Adrenal gland (tissue), 12 donors: ENCODE measurements around the gene DISP1. TPM values are rescaled to one million over a fixed set of nuclear protein-coding genes. Genes with fewer than 3 reads are reported as not detected.
A peak's percentile ranks its signal among the peaks of the same experiment; 100 is the strongest.

ENCODE experiments used
- DNase-seq, 7 donors: peaks; one replicate each; pipeline ENCODE4 v3.0.0-alpha.2; 2019 to 2020
- H3K27ac ChIP-seq, 5 donors: fragments of 200-600 bp; sonication (generic) in 4 of 5; 1 replicate in 3 of 5; 2 replicates in 2 of 5; pipeline versions ENCODE4 v1.5.1 to v1.8.0; 2016 to 2020; ENCODE audit warnings: mild to moderate bottlenecking in 1 of 5
- H3K27me3 ChIP-seq: fragments of 200-600 bp; 2 replicates; pipeline ENCODE4 v1.8.0; 2021
- H3K36me3 ChIP-seq, 2 donors: fragments of 200-600 bp; replicated peaks in 1 of 2; 1 replicate in 1 of 2; 2 replicates in 1 of 2; pipeline versions ENCODE4 v1.5.1 to v1.8.0; 2018 to 2022
- H3K4me1 ChIP-seq, 2 donors: fragments of 200-600 bp; replicated peaks in 1 of 2; 1 replicate in 1 of 2; 2 replicates in 1 of 2; pipeline versions ENCODE4 v1.5.1 to v1.8.0; 2018 to 2021
- H3K4me3 ChIP-seq, 4 donors: fragments of 200-600 bp; sonication (generic) in 3 of 4; one replicate each; pipeline ENCODE4 v1.5.1; 2016 to 2018
- H3K9me3 ChIP-seq, 3 donors: fragments of 200-600 bp; sonication (generic) in 1 of 3; replicated peaks in 1 of 3; 1 replicate in 2 of 3; 2 replicates in 1 of 3; pipeline versions ENCODE4 v1.5.1 to v1.8.0; 2016 to 2021
- POLR2A ChIP-seq, 2 donors: fragments of 450-650 bp; IDR thresholded peaks; one replicate each; pipeline ENCODE4 v1.6.1; 2017; ENCODE audit warnings: antibody characterized with exemption in 2 of 2, mild to moderate bottlenecking in 2 of 2, moderate library complexity in 1 of 2
- WGBS, 4 donors: extraction: QIAGEN DNeasy Blood & Tissue Kit in 2 of 4; methylation state at CpG; one replicate each; pipeline versions ENCODE4 v1.1.5 to v1.1.7; 2013 to 2017; 5-methylcytosine and 5-hydroxymethylcytosine counted together
- intact Hi-C, 2 donors: fragments of 100-400 bp; cut with DNase I; formaldehyde crosslinking; loops; one replicate each; pipeline versions ENCODE4 v1.14.1 to v1.15.0; 2022 to 2023
- polyA plus RNA-seq, 3 donors: library from polyadenylated mRNA; stranded (reverse); fragments of 200-250 nt in 2 of 3; fragments of 350-450 nt in 1 of 3; fragmentation: Illumina TruSeq in 1 of 3; extraction: RNeasy Lipid Tissue Mini Kit (QIAGEN cat#74804) in 1 of 3; gene quantifications; one replicate each; pipeline ENCODE4 v1.2.3, GENCODE V29; 2013 to 2014
- total RNA-seq, 9 donors: library from RNA; depleted of rRNA in 4 of 9; stranded (reverse); fragments of >200 nt in 4 of 9; fragments of 120-200 nt in 1 of 9; fragmentation: NEBNext Ultra II Directional in 1 of 9; extraction: Animal tissue kit (Norgen Biotek cat#: 25700) in 1 of 9; gene quantifications; one replicate each; pipeline versions ENCODE4 v1.1.0 to v1.2.4, GENCODE V29; 2013 to 2023
- TF ChIP-seq, protein P1 (sequence below), 6 experiments: fragments of 450-650 bp in 4 of 6; fragments of 200-600 bp in 2 of 6; sonication (generic) in 1 of 6; IDR thresholded peaks; 1 replicate in 5 of 6; 2 replicates in 1 of 6; pipeline versions ENCODE4 v1.5.1 to v1.8.0; 2016 to 2021; ENCODE audit warnings: antibody characterized with exemption in 6 of 6, mild to moderate bottlenecking in 2 of 6, moderate library complexity in 1 of 6
- donor health status: healthy with polysubstance abuse.
- donor health status: Bipolar disorder and iron deficiency.
- donor health status: DM: yes; HTN: yes; CAD: no.
- donor health status: DM: no; HTN: no; CAD: no.
- donor health status: DM: no; HTN: no; CAD: no.
- donor health status: DM: yes; HTN: yes; CAD: no.

DISP1 gene
- total and polyA plus RNA-seq, 12 donors, result 6.8 to 25.4 (median 16.0) TPM

DNA sequence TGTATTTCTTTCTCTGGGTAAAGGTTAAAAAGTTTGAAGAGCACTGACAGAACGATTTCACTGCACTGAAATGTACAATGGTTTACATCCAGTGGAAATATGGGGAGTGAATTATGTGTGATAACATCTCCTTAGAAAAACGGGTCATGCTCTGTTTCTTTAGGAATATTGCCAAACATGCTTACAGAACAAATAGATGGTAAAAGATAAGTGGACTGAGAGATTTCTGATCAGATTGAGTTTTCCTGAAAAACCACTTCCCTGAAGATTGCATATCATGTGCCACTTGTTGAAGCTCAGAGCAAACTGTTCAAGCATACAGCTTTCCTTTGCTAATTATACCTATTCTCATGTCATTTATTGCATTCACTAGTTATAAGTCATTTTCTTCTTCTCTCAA is 29.9 kb upstream of the DISP1 start:
- intact Hi-C loops, result no loop called here
- no peak for TF ChIP-seq POLR2A (IDR thresholded peaks at IDR 0.05)
- TF ChIP-seq, protein P1, sequence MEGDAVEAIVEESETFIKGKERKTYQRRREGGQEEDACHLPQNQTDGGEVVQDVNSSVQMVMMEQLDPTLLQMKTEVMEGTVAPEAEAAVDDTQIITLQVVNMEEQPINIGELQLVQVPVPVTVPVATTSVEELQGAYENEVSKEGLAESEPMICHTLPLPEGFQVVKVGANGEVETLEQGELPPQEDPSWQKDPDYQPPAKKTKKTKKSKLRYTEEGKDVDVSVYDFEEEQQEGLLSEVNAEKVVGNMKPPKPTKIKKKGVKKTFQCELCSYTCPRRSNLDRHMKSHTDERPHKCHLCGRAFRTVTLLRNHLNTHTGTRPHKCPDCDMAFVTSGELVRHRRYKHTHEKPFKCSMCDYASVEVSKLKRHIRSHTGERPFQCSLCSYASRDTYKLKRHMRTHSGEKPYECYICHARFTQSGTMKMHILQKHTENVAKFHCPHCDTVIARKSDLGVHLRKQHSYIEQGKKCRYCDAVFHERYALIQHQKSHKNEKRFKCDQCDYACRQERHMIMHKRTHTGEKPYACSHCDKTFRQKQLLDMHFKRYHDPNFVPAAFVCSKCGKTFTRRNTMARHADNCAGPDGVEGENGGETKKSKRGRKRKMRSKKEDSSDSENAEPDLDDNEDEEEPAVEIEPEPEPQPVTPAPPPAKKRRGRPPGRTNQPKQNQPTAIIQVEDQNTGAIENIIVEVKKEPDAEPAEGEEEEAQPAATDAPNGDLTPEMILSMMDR (IDR thresholded peaks at IDR 0.05), result no peak
- WGBS, 4 donors, result 2 to 15% (median 8%) methylated on average over 2 of the region's 2 CpGs
- H3K9me3 ChIP-seq, result no peaks in the 10 kb centered on the region
- H3K4me1 ChIP-seq, result peaks cover 0 to 18% of the 10 kb centered on the region in 2 donors
- no peaks in the 10 kb centered on the region for H3K36me3 ChIP-seq
- peak overlapping the region in 1 of 5 donors; percentile 6 for H3K27ac ChIP-seq
- H3K27me3 ChIP-seq, result peaks cover 15% of the 10 kb centered on the region
- no peak overlapping the region for H3K4me3 ChIP-seq
- DNase-seq, result no peak

DNA sequence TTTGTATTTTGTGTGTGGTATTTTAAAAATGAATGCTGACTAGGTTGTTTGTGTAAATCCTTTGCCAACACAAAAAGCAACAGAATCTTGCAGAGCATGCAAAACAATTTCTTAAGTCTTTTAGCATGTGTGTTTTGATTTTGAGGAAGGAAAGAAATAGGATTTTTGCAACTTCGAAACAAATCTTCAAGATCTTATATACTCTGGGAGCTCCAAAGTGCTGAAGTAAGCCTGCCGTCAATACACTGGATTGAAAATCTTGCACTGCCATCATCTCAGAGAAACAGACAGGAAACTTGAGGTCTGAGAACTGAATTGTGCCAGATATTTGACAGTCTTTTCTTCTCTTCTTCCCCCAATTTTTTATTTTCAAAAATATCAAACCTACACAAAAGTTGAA is 29.3 kb upstream of the DISP1 start:
- peaks cover 15% of the 10 kb centered on the region for H3K27me3 ChIP-seq
- TF ChIP-seq POLR2A (IDR thresholded peaks at IDR 0.05), result no peak
- TF ChIP-seq, protein P1 (IDR thresholded peaks at IDR 0.05), result no peak
- peaks cover 0 to 18% of the 10 kb centered on the region in 2 donors for H3K4me1 ChIP-seq
- no peak for DNase-seq
- no peak overlapping the region for H3K27ac ChIP-seq
- no peaks in the 10 kb centered on the region for H3K36me3 ChIP-seq
- 58 to 76% (median 68%) methylated on average over 2 of the region's 2 CpGs for WGBS, 4 donors
- intact Hi-C loops, result no loop called here
- no peak overlapping the region for H3K4me3 ChIP-seq
- H3K9me3 ChIP-seq, result no peaks in the 10 kb centered on the region

DNA sequence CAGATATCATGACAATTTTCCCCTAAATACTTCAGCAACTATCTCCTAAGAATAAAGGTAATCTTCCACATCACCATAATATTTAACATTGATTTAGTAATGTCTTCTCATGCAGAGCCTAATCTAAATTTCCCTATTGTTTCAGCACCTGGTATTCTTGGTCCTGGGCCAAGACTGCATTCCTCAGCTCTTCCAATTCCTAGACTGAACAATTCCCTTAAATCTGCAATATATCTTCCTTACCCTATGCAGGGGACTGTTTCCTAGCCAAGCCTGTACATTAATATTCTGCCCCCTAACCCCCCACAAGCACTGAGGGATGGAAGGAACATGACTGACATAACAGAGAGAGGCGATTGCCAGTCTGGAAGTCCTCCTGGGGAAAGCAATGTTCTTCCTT is 28.7 kb upstream of the DISP1 start:
- intact Hi-C loops, result no loop called here
- H3K27ac ChIP-seq, result peak overlapping the region in 1 of 5 donors; percentile 20
- peak in 1 of 7 donors; percentile 21 for DNase-seq
- peaks cover 0 to 19% of the 10 kb centered on the region in 2 donors for H3K4me1 ChIP-seq
- WGBS, 4 donors, result 17 to 46% (median 30%) methylated on average over 1 of the region's 1 CpG
- peaks cover 13% of the 10 kb centered on the region for H3K27me3 ChIP-seq
- H3K9me3 ChIP-seq, result no peaks in the 10 kb centered on the region
- no peak for TF ChIP-seq POLR2A (IDR thresholded peaks at IDR 0.05)
- no peaks in the 10 kb centered on the region for H3K36me3 ChIP-seq
- H3K4me3 ChIP-seq, result no peak overlapping the region

DNA sequence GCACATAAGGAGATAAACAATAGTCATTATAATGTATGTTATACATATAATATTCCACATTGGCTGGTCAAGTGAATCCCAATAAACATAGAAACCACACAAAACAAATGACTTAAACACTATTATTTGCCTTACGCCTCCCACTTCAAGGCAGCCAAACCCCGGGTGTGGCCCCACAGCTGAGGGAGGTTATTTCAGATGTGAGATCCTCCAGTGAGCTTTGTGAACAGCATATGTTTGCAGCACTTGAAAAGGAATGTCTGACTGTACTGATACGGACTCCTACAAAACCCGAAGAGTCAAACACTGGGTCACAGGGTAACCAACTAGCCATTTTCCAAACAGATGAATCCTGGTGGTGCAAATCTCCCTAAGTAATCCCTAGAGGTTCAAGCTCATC is 27.1 kb upstream of the DISP1 start:
- intact Hi-C loops, result no loop called here
- no peak overlapping the region for H3K27ac ChIP-seq
- peaks cover 2% of the 10 kb centered on the region for H3K27me3 ChIP-seq
- no peaks in the 10 kb centered on the region for H3K36me3 ChIP-seq
- H3K4me3 ChIP-seq, result no peak overlapping the region
- no peak for DNase-seq
- no peaks in the 10 kb centered on the region for H3K9me3 ChIP-seq
- 74 to 86% (median 79%) methylated on average over 4 of the region's 4 CpGs for WGBS, 4 donors
- H3K4me1 ChIP-seq, result peaks cover 0 to 24% of the 10 kb centered on the region in 2 donors
- TF ChIP-seq, protein P1 (IDR thresholded peaks at IDR 0.05), result no peak
- no peak for TF ChIP-seq POLR2A (IDR thresholded peaks at IDR 0.05)

DNA sequence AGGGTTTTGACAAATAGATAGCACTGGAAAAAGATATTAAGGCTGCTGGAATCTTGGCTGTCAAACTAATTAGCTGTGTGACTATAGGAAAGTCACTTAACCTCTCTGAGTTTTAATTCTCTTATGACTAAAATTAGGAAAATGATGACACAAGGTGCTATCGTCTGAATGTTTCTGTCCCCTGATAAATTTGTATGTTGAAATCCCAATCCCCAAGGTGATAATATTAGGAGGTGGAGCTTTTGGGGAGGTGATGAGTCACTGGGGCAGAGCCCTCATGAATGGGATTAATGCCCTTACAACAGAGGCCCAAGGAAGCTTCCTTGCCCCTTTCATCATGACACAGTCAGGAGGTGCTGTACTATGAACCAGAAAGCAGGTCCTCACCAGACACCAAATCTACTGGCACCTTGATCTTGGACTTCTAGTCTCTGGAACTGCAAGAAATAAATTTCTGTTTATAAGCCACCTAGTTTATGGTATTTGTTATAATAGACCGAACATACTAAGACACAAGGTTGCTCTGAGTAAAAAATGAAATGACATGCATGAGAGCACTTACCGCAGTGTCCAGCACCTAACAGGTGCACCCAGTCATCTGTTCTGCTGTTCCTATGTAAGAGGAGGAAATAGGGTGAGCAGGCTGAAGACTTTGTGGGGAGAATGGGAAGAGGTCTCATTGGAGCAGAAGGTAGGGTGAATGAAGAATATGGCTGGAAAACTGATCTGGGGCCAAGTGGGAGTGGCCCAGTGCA is 26.3 kb upstream of the DISP1 start:
- no peaks in the 10 kb centered on the region for H3K36me3 ChIP-seq
- 63 to 74% (median 69%) methylated on average over 3 of the region's 3 CpGs for WGBS, 4 donors

More for the DNA sequence above, 26.3 kb upstream of the DISP1 start:
- Histone ChIP-seq H3K4me1 (peaks cover 0 to 24% of the 10 kb centered on the region in 2 donors), H3K27me3 (no peaks in the 10 kb centered on the region), H3K9me3 (no peaks in the 10 kb centered on the region), H3K27ac (no peak overlapping the region), H3K4me3 (no peak overlapping the region)
- intact Hi-C loops, result no loop called here
- TF ChIP-seq, protein P1 (IDR thresholded peaks at IDR 0.05), result no peak
- no peak for TF ChIP-seq POLR2A (IDR thresholded peaks at IDR 0.05)
- DNase-seq, result peak in 1 of 7 donors; percentile 9
